Frontal cortex (tissue), 4 donors: Measurements from ENCODE around the gene ELF5. TPM values are rescaled to one million over a fixed set of nuclear protein-coding genes. Genes with fewer than 3 reads are reported as not detected.
A peak's percentile ranks its signal among the peaks of the same experiment; 100 is the strongest.

Experiments
- DNase-seq, 2 donors: peaks; one replicate each; pipeline ENCODE4 v3.0.0; 2012; ENCODE audit warnings: low spot score in 2 of 2
- FAIRE-seq: peaks from 2 replicates; lab custom pipeline; 2012; peaks lifted over from hg19 to GRCh38; lab: Jason Lieb, UNC
- total RNA-seq: library from RNA; depleted of rRNA; stranded (reverse); fragments of >200 nt; gene quantifications from one replicate; pipeline ENCODE4 v1.2.3, GENCODE V29; 2014
- donor health status: control.
- donor health status: control.
- donor health status: control.

ELF5 gene
- total RNA-seq, 1 donor from 2014 or later: not detected

DNA sequence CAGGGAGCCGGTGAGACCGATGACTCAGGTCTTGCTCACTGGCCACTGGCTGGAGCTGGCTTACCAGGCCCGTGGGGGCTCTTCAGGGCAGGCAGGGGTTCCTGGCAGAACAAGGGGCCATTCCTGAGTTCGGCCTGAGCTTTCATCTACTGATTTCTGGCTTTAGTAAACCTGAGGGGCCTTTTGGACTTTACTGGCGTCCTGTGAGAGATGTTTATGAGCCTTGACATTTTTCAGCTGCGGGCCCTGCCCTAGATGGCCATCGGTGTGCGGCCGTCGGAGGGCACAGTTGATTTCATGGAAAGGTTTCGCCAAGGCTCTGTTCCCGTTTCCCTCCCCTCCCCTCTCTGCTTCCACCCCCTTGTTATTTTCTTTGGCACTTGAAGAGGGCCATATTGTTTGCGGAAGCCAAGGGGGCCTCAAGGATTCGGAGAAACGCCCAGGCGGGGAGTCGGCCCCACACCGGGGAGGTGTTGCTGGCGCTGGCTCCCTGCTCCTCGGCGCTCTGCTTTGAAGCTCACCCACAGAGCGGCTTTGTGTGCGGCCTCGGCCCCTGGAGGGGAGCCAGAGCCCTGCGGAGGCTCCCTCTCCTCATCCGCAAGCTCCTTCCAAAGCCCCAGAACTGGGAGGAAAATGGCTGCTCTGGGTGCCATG, 17.7 kb downstream of the ELF5 start:
- FAIRE-seq (no peak), DNase-seq (no peak)

DNA sequence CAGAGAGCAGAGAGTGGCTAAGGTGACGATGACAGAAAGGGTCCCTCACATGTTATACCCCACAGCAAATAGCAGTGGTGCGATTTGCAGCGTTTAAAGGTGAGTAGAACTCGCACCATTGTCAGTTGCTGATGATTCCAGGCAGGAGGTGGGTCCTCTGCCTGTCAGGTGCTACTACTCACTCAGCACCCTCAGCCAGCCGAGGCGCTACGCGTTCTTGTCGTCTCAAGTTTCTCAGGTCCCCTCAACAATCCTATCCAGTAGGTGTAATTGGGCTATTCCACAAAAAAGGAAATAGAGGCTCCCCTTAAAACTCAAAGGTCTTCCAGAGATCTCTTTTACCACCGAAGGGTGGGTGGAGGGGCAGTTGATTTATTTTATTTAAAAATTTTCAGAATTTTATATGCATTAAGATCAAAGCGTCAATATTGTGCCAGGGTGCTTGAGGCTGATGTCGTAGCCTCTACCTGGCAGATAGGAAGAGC, 18.3 kb downstream of the ELF5 start:
- no peak for FAIRE-seq

DNA sequence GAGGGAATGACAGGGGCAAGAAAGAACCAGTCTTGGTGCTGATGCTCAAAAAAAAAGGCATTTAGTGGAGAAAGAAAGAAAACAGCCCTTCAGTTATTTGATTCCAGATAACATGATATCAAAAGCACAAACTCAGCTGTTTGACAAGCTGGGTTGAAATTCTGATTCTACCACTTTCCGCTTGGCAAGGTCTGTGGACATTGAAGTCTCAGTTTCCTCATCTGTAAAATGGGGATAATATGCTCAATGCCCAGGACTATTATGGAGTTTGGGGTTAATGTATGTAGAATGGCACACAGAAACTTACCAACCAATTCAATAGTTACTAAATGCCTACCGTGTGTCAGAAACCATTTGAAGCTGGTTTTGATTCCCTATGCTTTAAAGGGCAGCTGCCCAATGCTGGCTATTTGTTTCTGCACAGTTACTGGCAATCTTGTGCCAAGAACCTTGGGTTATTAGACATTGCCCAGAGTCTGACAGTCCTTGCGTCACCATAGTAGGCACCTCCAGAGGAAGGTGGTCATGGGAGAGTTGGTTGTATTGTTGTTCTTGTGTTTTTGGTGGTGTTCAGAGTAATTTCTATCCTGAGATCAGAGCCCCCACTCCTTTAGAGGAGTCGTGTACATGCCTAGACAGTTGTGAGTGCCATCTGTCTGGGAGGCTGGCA, 19.5 kb downstream of the ELF5 start:
- DNase-seq (no peak), FAIRE-seq (no peak)

More for the DNA sequence above, 18.3 kb downstream of the ELF5 start:
- no peak for DNase-seq

DNA sequence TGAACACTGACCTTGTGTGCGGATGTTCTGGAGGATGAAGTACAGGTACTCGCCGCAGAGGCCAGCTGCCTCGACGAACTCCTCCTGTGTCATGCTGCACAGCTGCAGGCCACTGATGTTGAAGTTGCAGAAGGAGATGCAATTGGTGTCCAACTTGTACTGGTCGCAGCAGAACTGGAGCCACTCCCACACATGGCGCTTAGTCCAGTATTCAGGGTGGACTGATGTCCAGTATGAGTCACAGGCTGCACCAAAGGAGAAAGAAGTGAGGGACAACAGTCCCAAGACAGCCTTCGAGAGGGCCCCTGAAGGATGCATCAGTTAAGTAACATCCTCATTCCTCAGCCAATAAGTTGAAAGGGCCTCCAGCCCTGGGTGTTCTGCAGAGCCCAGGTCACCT, 20.1 kb downstream of the ELF5 start:
- FAIRE-seq (no peak), DNase-seq (no peak)

DNA sequence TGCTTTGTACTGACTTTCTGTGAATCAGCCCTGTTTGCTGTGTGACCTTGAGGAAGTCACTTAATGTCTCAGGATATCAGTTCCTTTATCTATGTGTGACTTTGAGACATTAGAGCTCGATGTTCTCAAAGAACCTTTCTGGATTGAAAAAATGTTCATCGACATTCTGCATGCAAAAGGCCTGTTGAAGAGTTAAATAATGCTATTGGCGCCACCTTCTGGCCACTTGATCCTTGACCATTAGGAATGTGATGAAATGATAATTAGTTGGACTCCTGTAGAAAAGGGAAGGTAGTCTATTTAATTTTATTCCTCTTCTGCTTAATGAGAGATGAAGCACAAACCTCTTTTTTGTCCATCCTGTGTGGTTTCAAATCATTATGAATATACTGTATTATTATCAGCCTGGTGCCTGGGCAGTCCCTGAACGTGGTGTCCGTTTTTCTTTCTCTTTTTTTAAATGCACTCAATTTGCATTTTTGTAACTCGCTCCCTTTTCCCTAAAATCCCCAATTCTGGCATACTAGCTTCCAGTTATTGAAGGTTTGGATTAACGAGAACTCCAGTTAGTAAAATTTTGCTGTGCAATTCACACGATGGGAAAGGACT, 20.7 kb downstream of the ELF5 start:
- DNase-seq (peak; percentile 39 to 57), FAIRE-seq (peak; percentile 57)

DNA sequence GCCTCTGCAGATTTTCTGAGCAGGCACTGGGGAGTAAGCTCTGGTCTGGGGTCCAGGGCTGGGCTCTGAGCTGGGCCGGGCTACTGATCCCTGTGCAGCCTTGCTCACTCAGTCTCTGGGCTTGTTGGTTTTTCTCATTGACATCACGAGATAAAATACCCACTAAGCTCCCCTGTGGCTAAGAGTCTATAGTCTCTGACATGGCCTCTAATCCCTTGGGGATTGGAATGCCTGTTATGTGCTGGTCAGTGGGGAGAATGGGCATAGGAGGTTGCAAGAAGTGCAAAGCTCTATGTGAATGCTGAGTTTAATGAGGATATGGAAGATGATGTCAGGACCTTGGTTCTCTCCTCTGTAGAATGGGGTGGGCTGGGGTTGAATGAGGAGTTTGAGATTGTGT, 23.3 kb downstream of the ELF5 start:
- FAIRE-seq (no peak), DNase-seq (no peak)

DNA sequence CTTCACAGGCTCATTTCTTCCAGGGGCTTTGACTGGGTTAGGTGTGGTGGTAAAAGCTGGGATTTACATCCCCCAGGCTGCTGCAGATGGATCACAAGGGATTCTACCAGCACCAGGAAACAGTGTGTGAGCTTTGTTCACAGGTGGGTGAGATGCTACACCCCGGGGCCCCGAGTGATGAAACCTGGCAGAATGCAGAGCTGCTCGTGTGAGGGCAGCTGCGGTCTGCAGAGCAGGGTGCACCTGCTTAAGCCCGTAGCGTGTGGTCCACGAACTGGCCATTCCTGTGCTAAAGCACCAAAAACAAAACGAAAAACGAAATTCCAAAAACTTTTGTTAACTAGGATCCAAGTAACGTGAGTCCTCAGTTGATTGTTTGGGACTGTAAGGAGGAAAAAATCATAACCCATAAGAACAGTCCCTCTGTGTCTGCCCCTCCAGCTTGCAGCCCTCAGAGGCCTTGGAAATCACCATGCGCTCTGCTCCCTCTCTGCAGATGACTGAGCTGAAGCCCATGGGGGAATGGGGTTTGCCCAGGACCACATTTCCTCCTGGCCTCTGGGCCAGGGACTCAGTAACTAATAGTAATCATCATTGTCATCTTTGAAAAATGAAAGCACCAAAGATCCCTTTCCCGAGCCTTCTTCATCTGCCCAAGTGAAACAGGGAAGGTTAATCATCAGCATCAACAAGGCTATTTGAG, 24.6 kb downstream of the ELF5 start:
- FAIRE-seq (no peak), DNase-seq (no peak)

DNA sequence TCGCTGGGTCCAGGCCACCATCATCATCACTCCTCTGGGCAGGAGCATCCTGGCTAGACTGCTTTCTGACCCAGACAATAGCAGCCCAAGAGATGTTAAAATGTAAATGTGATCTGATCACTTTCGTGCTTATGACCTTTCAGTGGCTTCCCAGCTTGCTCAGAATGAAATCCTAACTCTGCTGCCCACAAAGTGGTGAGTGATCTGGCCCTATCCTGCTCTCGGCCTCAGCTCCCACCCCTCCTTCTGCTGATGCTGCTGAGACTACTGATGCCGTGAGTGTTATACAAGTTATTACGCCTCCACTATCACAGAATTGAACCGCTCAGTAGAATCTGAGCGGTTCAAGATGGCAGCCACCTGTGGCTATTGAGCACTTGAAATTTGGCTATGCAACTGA, 26.2 kb downstream of the ELF5 start:
- no peak for DNase-seq
- no peak for FAIRE-seq

DNA sequence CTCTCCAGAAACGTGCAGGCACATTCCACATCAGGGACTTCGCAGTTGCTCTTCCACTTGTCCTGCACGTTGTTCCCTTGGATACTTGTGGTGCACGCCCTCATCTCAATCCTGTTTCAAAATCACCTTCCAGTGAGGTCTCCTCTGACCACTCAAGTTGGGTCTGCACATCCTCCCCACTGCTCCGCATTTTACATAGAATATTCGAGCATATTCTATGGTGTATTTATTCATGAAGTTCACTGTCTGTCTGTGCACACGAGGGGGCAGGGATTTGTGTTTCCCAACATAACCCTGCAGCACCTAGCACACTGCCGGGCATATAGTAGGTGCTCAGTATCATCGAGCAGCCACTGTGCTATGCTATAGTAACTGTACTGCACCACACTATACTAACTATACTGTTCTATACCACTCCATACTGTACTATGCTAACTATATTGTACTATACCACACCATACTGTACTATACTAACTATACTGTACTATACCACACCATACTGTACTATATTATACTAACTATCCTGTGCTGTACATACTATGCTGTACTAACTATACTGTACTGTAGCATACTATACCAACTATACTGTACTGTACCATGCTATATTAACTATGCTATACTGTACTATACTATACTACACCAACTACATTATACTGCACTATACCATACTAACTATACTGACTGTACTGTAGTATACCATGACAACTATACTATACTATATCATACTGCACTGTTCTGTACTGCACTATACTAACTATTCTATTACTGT, 30.3 kb downstream of the ELF5 start:
- DNase-seq (no peak), FAIRE-seq (no peak)

DNA sequence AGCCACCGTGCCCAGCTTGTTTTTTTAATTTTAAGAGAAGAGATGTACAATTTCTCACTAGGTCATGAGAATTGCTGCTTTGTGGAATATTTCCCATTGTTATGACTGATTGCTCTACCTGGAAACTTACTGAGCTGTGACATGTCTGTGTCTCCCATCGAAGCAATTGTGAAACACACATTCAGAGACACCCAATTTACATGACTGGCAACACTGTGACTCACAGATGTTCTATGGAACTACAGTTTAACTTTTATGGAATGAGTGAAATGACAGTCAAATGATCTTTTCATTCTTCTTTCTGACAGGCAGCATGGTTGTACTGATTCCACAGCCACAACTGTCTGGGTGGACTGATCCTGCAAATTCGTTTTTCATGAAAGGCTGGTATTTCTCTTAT, 32.3 kb downstream of the ELF5 start:
- FAIRE-seq: no peak
- no peak for DNase-seq

DNA sequence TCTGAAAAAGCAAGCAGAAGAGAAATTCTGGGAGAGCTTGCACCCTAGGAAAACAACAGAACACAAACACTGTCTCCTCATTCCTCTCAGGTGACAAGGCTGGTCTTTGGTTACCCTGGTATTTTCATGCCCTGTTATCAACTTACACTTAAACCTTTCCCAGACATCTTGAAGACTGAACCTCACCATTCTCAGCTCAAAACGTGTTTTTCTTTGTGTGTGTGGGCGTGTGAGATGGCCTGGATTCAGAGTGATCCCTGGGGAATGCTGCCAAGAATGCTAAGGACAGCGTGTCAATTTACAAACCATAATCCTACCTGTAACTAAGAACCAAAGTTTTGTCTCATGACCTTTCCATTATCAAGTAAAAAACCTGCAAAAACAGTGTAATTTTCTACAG, 33.3 kb downstream of the ELF5 start:
- FAIRE-seq: no peak
- DNase-seq: no peak

DNA sequence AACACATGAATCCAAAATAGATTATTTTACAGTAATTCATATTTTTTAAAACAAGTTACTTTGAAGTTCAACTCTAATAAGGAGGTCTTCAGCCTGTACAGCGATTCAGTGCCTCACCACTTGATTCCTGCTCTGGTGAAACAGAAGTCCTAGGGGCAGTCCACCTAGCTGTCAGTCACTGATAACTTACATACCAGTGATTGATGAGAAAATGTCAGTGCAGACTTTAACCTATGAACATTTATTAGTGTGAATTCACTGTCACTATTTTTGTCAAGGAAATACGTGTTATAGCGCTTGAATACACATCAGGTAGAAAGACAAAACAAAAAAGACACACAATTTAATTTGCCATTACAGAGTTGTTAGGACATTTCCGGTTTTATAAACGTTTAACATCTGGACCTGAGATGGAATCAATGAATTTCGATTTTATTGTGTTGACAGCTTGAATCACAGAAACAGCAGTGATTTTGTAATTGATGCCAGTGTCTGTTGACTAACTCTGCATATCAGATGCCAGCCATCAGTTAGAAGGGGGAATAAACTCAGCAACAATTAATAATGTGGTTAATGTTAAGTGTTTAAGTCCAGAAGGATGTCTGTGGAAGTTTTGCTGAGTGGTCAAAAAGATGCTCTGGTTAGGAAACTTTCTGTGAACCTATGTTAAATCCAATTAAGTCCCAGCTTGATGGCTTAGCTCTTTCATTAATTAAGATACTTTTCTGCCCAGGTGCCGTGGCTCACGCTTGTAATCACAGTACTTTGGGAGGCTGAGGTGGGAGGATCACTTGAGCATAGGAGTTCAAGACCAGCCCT, 34.5 kb downstream of the ELF5 start:
- FAIRE-seq (no peak), DNase-seq (no peak)

DNA sequence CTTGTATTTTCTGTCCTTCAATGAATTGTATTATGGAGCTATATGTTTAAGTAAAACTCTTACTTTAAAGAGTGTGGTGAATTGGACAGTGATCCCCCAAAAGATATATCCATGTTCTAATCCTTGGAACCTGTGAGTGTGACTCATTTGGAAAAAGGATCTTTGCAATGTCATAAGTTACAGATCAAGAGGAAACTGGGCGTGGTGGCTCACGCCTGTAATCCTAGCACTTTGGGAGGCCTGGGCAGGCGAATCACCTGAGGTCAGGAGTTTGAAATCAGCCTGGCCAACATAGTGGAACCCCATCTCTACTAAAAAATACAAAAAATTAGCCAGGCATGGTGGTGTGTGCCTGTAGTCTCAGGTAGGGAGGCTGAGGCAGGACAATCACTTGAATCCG, 36.7 kb downstream of the ELF5 start:
- FAIRE-seq: no peak
- no peak for DNase-seq

DNA sequence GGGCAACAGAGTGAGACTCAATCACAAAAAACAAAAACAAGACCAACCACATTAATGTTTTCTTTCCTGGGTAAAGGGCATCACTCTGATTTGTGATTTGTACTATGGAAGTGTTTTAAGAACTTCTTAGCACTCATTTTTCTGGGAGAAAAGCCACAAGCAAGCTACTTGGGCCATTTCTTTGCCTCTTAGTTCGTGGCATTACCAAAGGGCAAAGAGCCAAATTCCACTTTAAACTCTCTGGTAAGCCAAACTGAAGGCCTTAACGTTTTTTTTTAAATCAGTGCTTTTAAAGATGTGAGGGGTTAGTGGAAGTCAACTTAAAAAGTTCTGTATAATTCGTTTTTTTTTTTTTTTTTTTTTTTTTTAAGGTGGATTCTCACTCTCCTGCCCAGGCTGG, 37.9 kb downstream of the ELF5 start:
- DNase-seq (no peak), FAIRE-seq (no peak)

DNA sequence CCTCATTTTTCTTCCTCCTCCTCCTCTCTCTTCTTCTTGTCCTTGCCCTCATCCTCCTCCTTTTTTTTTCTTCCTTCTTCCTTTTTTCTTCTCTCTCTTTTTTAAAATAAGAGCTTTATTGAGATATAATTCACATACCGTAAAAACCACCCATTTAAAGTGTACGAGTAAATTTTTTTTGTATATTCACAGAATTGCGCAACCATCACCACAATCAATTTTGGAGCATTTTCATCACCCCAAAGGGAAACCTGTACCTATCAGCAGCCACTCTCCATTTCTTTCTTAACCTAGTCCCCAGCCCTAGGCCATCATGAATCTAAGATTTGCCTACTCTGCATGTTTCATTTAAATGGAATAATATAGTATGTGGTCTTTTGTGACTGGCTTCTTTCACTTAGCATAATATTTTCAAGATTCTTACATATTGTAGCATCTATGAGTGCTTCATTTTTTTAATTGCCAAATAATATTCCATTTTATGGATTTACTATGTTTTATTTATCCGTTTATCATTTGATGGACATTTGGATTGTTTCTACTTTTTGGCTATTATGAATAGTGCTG, 39.9 kb downstream of the ELF5 start:
- DNase-seq (no peak), FAIRE-seq (no peak)

DNA sequence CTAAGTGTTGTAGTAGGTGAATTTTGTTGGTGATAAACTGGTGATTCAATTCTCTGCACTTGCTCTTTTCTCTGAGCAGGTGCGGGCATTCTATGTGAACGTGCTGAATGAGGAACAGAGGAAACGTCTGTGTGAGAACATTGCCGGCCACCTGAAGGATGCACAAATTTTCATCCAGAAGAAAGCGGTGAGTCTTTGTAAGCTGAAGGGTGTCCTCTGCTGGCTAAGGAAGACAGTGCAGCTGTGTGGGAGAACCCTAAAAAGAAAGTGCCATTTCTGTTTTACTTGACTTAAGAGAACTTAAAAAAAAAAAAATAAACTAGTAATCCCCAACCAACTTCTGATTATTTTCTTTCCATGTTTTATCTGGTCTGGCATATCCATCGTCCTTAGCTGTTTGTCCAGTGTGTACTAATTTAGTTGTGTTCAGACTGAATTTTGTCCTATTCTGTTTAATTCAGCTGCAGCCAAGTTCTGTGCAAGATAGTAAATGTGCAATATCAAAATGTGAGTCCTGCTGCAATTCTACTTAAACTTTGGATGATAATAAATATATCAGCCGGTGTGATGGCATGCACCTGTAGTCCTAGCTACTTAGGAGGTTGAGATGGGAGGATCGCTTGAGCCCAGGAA, 45.3 kb downstream of the ELF5 start:
- DNase-seq (no peak), FAIRE-seq (no peak)

DNA sequence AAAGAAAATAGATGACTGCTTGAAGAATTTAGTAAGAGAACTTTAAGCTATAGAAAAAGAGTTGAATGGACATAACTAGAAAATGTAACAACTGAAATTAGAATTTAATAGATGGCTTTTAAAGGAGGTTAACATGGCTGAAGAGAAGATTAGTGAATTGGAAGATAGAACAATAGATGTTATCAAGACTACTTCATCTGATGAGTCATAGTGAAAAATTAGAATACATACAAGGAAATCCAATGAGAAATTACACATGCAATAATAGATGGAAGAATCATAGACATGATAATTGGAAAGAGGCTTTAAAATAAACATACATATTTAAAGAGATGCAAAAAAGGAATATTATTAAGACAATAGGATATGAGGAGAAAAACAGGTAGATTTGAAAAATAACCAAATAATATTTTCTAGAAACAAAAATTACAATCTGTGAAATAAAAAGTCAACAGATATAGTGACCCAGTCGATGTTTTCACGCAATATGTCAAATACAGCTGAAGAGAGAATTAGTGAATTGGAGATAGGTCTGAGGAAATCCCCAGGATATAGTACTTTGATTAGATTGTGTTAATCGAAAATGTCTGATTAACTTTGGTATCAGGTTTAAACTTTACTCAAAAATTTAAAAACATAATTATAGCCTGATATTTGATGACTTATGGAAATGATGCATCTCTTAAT, 46.6 kb downstream of the ELF5 start:
- peak; percentile 21 for FAIRE-seq
- no peak for DNase-seq

DNA sequence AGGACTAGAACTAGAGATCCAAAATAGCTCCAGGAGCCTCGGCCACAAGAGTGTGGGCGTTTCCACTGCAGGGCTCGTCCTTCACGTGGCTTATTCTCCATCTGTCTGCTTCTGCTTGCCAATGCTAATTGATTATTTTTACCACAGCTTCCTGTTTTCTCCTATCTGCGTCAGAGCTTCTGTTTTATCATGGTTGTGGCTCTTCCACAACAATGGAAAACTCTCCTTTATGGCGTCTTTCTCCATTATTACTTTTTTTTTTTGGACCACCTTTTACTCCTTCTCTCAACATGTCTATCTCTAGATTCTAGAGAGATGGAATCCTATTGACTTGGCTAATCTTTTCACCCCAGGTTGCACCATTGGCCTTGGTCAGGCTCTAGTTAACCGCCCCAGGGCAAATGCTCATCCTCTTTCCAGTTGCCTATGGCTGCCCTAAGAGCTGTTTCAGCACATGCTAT, 49.0 kb downstream of the ELF5 start:
- FAIRE-seq (no peak), DNase-seq (no peak)
